GM19351 (cell line): ENCODE data around the gene CGNL1.

ENCODE experiments used
- ATAC-seq: cut with Tn5 transposase; IDR thresholded peaks from one replicate; pipeline ENCODE4 v1.9.1; 2021; ENCODE audit warnings: mild to moderate bottlenecking, moderate library complexity; ENCODE audit not compliant: unreplicated experiment

CGNL1 gene

DNA sequence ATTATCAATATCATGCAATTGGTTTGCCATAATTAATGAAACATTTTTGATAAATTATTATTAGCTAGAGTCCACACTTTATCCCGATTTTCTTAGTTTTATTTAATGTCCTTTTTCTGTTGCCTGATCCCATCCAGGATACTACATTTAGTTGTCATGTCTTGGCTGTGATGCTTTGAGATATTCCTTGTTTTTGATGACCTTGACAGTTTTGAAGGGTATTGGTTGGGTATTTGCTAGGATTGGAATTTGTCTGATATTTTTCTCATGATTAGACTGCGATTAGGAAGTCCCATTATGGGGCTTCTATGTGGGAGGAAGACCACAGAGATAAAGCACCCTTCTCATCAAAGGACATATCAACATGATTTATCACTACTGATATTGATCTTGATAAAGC lies 43.0 kb downstream of the CGNL1 start:
- no peak for ATAC-seq

DNA sequence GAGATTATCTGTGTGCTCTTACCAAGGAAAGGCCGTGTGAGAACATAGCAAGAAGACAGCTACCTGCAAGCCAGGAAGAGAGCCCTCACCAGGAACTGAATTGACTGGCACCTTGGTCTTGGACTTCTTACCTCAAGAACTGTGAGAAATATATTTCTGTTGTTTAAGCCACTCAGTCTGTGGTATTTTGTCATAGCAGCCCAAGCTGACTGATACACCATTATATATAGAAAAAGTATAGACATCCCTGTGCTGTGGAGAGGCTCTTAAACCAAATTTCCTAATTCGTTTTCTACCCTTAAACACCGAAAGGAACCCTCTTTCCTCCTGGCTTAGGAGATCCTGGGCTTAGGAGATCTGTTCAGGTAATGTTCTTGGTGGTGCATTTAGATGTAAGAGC lies 44.8 kb downstream of the CGNL1 start:
- no peak for ATAC-seq

DNA sequence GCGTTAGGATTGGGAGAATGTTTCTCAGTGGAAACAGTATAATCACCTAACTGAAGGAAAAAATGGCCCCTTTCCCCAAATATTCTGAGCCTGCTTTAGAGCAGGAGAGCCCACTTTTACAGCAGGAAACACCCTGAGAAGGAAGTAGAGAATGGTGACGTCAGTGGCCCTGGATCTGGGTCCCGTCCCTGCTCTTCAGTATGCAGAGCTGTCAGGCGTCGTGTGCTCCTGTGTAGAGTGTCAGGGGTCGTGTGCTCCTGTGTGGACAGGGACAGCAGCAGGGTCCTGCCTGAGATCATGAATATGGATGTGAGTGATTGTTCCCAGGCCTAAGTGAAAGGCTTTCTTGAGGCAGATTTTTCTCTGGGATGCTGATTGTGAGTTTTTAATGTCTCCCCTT lies 45.2 kb downstream of the CGNL1 start:
- no peak for ATAC-seq

DNA sequence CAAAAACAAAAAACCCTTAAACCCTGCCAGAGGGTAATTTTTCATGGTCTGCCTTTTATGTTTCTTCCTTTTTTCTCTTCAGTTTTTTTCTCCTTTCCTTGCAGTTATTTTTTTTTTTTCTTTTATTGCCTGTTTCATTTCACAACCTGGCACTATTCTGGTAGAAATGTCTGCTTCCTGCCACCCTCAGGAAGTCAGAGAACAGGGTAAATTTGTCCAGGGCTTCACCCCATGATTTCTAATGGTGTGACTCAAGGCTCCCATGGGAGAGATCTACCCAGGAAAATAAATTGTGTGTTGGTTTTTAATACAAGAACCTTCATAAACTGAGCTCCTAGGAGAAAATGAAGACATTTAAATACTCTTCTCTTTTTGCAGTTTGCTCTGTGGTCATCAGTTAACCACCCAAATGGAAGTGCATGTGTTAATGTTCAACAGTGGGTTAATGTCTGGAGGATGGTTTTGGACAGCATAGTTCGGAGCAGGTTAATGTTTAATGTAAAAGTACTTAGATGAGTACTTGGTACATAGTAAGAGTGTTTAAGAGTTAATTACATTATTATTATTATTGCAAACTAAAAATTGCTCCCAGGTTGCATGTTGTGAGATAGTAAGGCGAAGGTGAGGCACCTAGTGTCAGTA lies 45.9 kb downstream of the CGNL1 start:
- ATAC-seq = no peak

DNA sequence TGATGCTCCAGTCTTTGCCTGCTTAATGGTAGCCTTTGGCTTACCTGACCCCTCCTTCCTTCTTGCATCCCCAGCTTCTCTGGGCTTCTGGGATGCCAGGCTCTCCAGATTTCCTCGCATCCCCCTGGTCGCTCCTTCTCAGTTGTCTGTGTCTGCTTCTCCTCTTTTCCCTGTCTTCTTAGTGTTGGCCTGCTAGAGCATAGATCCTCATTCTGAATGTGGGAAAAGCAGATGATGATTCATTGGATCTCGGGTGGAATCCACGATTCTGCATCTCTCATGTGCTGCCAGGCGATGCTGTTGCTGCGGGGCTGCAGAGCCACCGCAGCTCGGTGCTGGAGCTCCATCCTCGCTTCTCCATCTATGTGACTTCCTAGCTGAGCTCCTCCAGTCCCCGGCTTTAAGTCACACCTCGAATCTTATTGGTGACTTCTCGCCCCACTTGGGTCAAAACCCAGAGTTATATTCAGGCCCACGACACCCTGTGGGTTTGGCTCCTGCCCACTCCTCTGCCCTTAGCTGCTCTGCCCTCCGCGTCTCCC lies 47.4 kb downstream of the CGNL1 start:
- ATAC-seq = no peak

DNA sequence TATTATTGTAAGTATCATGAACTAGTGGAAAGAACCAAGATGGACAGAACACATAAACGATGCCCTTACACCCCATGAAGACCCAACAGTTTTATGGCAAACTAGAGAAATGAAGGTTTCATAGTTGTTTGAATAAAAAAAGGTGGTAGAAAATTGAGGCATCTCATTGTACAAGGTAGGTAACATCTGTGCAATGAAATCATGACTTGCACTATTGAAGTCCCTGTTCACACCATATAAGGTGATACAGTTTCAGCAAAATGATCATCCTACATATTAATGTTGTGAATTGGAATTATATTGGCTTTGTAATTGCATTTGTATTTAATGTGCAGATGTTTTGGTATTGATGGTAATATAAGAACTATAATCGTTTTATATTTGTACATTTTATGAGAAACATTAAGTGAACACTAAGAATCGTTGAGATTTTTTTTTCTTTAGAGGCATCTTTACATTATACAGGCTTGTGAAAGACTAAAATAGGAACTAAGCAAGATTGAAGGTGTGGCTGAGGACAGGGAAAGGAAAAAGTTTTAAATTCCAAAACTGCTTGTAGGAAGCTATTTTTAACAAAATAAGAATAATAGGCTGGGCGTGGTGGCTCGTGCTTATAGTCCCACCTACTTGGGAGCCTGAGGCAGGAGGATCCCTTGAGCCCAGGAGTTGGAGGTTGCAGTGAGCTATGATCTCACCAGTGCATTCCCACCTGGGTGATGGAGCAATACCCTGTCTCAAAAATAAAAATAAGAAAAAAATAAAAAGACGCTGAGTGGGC lies 48.5 kb downstream of the CGNL1 start:
- ATAC-seq = no peak

DNA sequence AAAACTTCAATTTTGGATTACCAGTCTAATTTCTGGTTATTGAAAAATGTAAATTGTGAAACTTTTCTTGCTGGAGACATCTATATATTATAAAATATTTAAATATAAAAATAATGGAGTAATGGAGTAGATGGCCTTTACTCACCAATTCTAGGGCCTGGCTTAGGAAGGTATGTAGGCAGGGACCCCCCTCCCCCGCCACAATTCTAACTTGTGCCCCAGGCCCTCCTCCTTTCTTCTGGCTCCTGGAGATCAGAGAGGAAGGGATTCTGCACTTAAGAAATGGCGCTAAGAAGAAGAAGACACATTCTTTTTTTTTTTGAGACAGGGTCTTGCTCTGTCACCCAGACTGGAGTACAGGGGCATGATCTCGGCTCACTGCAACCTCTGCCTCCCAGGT lies 49.5 kb downstream of the CGNL1 start:
- no peak for ATAC-seq

DNA sequence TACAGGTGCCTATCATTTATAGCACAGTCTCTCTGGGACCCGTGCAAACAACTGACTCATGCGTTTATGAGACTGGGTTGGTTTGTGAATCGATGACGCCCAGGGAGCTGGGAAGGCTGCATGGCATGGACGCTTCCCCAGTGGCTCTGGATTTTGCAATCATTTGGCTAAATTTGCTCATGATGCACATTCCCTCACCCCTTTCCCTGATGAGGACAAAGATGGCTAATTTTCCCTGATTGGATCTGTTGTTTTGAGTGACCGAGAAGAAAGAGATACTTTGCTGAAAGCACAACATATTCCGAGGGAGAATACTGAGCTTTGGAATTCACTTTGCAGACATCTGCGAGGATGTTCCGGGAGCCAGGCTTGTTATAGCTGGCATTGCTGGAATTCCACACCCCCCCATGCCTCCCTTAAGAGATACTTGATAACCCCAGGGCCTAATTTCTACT lies 51.1 kb downstream of the CGNL1 start:
- no peak for ATAC-seq

DNA sequence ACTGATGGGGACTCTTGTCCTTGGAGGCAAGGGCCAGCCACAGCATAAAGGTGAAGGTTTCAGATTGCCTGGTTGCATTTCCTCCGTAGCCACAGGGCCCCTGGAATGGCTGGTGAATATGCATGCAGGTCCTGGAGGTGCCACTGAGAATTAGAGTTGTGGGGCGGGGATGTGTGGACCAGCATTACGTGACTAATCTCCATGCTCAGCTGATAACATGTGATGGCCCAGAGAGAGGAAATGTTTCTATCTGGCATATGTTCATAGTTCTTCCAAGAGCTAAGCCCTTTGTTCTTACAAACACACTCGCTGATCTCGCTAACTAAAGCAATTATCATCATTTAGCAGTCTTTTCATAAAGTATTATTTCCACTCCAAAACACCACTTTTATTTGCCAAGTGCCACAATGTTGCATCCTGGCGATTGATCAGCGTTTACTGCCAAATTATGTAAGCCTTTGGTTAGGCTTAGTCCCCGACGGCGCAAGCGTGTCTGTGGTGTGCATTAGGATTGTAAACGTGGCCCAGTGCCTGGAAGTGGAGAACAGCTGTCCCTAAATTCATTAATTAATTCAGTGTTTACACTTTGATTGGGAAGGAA lies 55.9 kb downstream of the CGNL1 start:
- ATAC-seq = no peak

DNA sequence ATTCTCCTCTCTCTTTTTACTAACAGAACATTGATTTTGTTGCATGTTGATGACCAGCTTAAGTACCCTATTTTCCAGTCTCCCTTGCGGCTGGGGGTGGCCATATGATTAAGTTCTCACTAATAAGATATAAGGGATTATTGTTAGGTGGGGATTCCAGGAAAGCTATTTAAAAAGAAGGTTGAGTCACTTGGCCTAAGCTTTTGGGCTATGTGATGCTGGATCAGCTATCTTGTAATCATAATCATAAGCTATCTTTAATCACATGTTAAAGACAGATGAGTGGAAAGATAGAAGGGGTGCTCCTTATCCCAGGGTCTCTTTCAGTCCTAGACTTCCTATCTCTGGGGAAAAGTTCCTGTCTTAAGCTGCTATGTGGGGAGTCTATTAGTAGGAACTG lies 59.9 kb downstream of the CGNL1 start:
- ATAC-seq = no peak

DNA sequence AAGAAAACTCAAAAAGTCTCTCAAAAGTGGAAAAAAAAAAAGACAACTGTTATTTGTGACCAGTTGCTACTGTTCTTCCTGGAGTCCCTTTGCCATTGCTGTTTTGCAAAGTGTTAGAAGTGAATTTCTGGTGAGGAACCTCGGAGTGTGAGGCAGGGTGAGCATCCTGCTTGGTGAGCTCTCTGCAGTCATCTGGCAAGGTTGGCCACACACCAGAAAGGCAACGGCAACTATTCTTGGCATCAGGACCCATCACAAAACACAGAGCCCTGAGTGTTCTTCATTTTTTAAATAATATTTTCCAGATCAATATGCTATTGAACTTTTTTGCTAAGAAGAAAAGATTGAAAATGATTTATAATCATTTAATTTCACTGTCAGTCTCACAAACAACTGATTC lies 60.7 kb downstream of the CGNL1 start:
- no peak for ATAC-seq

DNA sequence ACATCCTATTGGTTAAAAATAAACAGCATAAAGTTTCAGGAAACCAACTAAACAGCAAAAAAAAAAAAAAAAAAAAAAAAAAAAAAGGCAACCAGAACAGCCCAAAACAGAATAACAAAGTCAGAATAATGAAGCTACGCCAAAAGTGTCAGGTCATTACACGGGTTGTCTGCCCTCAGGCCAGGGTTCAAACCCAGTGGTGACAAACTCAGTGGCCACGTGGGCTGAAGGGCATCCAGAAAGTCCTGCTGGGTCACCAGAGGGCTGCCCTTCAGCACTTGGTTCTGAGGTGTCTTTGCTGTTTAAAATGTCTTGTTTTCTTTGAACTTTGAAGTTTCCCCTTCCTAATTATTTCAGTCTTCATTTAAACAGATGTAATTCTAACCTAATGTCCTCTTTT lies 61.3 kb downstream of the CGNL1 start:
- ATAC-seq = no peak

DNA sequence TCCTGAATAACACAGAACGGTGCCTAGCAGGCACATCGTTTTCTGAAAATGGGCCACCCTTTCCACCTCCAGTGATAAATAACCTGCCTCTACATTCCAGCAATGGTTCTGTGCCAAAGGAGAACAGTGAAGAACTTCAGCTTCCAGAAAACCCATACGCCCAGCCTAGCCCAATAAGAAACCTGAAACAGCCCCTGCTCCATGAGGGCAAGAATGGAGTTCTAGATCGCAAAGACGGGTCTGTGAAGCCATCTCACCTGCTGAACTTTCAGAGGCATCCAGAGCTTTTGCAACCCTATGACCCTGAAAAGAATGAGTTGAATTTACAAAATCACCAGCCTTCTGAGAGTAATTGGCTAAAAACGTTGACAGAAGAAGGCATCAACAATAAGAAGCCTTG lies 61.9 kb downstream of the CGNL1 start:
- ATAC-seq = no peak

DNA sequence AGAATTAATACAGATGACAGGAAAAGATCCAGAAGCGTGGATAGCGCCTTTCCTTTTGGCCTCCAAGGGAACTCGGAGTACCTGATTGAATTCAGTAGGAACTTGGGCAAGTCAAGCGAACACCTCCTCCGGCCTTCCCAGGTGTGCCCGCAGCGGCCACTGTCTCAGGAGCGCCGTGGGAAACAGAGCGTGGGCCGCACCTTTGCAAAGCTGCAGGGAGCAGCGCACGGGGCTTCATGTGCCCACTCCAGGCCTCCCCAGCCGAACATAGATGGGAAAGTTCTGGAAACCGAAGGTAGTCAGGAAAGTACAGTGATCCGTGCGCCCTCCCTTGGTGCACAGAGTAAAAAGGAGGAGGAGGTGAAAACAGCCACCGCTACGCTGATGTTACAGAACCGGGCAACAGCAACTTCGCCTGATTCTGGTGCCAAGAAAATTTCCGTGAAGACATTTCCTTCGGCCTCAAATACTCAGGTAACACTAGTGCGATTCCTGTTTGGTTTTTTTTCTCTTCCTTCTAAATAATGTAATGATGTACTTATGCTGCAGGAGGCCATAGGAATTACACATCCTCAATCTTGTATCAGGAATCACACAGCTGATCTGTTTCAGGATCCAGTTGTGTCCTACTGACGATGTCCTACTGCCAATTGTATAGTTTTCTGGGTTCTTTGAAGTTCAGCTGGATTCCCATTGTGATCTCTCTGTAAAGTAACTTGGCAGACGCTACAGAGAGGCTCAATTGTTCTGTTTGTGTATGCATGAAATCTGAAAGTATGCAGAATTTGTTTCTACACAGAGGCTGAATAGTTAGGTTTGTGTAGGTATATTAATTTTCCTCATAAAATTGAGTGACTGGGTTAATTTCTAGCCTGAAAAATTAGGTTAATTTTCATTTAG lies 63.1 kb downstream of the CGNL1 start:
- ATAC-seq = no peak

DNA sequence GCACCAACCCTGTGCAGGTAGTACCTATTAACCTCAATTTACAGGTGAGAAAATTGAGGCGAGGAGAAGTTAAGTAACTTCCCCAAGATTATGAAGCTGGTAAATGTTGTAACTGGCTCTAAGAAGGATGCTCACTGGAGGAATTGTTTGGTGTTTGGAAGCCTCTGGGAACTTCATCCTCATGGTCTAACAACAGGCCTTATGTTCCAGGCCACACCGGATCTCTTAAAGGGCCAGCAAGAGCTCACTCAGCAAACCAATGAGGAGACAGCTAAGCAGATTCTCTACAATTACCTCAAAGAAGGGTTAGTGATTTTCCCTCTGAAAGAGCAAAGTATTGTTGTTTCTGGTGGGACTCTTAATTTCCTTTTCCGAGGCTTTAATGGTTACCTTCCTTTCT lies 63.9 kb downstream of the CGNL1 start:
- no peak for ATAC-seq

DNA sequence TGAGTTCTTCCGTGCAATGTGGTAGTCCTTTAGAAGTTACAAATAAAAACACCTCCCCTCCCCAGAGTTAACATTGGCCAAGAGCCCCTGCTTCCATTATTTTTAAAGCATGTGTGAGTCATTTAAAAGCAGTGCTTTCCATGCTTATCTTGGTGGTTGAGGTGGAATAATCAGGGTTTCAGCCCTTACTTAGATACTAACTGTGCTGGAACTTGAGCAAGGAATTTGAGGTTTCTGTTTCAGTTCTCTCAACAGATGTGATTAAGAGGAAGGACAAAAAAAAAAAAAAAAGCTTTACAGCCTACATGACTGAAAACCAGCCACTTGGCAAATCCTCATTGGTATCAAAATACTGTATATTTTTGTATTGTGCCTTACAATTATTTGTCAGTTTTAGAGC lies 64.5 kb downstream of the CGNL1 start:
- ATAC-seq = no peak

DNA sequence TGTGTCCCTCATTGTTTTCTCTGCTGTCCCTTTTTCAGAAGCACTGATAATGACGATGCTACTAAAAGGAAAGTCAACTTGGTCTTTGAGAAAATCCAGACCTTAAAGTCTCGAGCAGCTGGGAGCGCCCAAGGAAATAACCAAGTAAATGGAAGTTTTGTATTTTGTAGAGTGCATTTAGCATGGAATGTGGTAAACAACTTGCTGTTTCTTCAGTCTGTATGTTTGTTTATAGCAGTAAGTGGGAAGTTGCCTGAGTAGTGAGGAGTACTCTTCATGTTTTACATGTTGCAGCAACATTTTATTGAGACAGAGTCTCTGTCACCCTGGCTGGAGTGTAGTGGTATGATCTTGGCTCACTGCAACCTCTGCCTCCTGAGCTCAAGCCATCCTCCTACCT lies 66.0 kb downstream of the CGNL1 start:
- ATAC-seq = no peak

DNA sequence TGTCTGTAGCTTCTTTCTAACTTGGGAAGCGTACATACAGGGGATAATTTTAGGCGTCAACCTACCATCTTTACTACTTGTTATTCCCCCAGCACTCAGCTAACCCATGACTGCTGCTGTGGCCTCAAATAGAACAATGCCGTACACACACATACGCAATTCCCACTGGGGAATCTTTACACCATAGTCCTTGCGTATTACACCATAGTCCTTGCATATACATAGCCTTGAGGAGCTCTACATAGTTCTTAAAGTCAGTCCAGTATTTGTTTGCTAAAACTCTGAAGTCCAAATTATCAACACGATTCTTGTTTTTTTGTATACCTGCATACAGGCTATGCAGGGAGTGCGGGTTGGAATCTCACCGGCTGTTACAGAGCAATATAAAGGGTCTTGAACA lies 67.2 kb downstream of the CGNL1 start:
- ATAC-seq = no peak

DNA sequence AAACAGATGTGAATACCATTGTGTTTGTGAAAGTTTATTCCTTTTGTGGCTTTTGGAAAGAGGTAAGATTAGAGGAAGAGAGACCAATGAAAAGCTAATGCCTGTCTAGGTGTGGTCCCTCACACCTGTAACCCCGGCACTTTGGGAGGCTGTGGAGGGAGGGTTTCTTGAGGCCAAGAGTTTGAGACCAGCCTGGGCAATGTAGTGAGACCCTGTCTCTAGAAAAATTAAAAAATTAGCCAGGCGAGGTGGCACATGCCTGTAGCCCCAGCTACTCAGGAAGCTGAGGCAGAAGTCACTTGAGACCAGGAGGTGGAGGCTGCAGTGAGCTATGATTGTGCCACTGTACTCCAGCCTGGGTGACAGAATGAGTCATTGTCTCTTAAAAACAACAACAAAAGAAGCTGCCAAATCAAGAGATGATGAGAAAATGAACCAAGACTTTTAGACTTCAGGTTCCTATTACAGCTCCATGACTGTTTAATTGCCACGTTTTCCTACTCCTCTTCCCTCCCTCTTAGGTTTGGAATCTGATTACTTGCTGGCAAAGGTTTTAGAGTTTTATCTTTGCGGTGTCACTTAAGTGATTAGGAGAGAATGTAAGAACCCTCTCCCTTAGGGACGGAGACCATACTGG lies 68.7 kb downstream of the CGNL1 start:
- no peak for ATAC-seq

DNA sequence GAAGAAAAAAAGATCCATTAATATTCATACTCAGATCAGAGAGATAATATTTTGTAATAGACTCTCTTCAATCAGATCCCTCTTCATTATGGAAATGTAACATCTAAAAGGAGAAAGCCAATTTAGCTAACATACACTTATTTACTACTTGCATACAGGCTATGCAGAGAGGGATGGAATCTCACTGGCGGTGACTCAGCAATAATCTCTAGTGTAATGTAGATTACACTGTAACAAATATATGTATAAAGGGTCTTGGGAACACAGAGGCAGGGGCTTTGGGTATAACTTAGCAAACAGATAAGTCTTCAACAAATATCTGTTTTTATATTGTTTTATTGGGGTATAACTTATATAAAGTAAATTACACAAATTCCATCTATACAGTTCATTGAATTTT lies 69.6 kb downstream of the CGNL1 start:
- no peak for ATAC-seq

DNA sequence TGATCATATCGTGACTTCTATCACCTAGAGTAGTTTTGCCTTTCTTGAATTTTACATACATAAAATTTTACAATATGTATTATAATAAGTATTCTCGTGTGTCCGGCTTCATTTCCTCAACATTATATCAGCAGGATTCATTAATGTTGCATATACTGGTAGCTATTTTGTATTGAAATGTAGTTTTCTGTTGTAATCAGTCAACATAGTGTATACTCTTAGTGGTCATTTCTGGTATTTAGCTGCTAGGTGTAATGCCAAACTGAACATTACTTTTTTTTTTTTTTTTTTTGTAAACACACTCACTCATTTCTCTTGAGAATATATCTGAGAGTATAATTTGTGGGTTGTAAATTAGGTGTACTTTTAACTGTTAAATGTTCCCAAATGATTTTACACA lies 70.1 kb downstream of the CGNL1 start:
- no peak for ATAC-seq
